Right lobe of liver (tissue), 6 donors: ENCODE measurements around the gene PDLIM7. TPM values are rescaled to one million over a fixed set of nuclear protein-coding genes. Genes with fewer than 3 reads are reported as not detected.

Source experiments
- ATAC-seq, 4 donors: fragments of 200-7000 bp; cut with Tn5 transposase; one replicate each; pipeline ENCODE4 v1.9.1; 2020; ENCODE audit warnings: mild to moderate bottlenecking in 4 of 4, moderate library complexity in 4 of 4
- DNase-seq, 3 donors: peaks; one replicate each; pipeline ENCODE4 v3.0.0-alpha.2; 2020
- H3K27ac ChIP-seq, 3 donors: fragments of 200-600 bp; one replicate each; pipeline ENCODE4 v1.8.0; 2022
- H3K27me3 ChIP-seq, 2 donors: fragments of 200-600 bp; one replicate each; pipeline ENCODE4 v1.8.0; 2022
- H3K36me3 ChIP-seq, 4 donors: fragments of 200-600 bp; sonication (generic) in 1 of 4; one replicate each; pipeline versions ENCODE4 v1.5.1 to v1.8.0; 2017 to 2022; ENCODE audit warnings: control low read depth in 1 of 4
- H3K4me1 ChIP-seq, 4 donors: fragments of 200-600 bp; sonication (generic) in 1 of 4; one replicate each; pipeline versions ENCODE4 v1.5.1 to v1.8.0; 2017 to 2022; ENCODE audit warnings: control low read depth in 1 of 4
- H3K4me3 ChIP-seq, 3 donors: fragments of 200-600 bp; one replicate each; pipeline ENCODE4 v1.8.0; 2022
- H3K9me3 ChIP-seq, 4 donors: fragments of 200-600 bp; sonication (generic) in 1 of 4; one replicate each; pipeline versions ENCODE4 v1.5.1 to v1.8.0; 2017 to 2022; ENCODE audit warnings: control low read depth in 1 of 4
- POLR2A ChIP-seq: fragments of 450-650 bp; IDR thresholded peaks from one replicate; pipeline ENCODE4 v1.6.1; 2017; ENCODE audit warnings: antibody characterized with exemption, mild to moderate bottlenecking
- WGBS: methylation state at CpG from one replicate; pipeline ENCODE4 v1.1.6; 2018; ENCODE audit warnings: low coverage, low lambda C conversion rate; ENCODE audit not compliant: insufficient coverage; ENCODE audit errors: missing lambda C conversion rate; 5-methylcytosine and 5-hydroxymethylcytosine counted together
- intact Hi-C, 2 donors: fragments of 100-400 bp; cut with DNase I; formaldehyde crosslinking; loops; one replicate each; pipeline versions ENCODE4 v1.11.2 to v1.14.1; 2022
- total RNA-seq, 6 experiments: library from RNA; depleted of rRNA in 2 of 6; stranded (reverse); fragments of >200 nt in 2 of 6; fragmentation: NEBNext Ultra II Directional in 3 of 6; extraction: Animal tissue kit (Norgen Biotek cat#: 25700) in 3 of 6; gene quantifications; one replicate each; pipeline versions ENCODE4 v1.1.0 to v1.2.4, GENCODE V29; 2016 to 2023
- TF ChIP-seq, protein P1 (sequence below), 4 donors: fragments of 200-600 bp in 3 of 4; fragments of 450-650 bp in 1 of 4; IDR thresholded peaks; one replicate each; pipeline versions ENCODE4 v1.5.1 to v1.8.0; 2016 to 2022; ENCODE audit warnings: antibody characterized with exemption in 4 of 4, mild to moderate bottlenecking in 2 of 4
- donor health status: DM: no; HTN: yes; CAD: no.
- donor health status: DM: no; HTN: no; CAD: no.
- donor health status: DM: no; HTN: no; CAD: no.
- donor health status: DM: no; HTN: yes; CAD: no.
- donor health status: DM: no; HTN: yes; CAD: no.

The PDLIM7 gene
- total RNA-seq, 6 experiments from 2014 or later, result 3.7 to 24.0 (median 13.6) TPM

DNA sequence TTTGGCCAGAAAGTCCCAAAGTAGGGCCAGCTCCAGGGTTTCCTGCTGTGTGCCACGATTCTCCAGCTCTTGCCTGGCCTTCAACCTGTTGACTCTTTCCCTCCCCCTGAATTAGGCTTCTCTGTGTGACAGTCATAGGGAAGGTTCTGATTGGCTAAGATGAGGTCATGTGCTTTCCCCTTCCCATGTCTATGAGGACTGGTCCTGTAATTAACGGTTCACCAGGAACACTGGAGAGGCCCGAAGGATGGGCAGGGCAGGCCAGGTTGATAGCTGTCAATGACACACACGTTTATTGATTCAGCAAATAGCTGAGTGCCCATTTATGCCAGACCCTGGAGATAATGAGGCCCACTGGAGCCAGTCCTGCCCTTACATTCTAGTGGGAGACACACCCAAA is 59.8 kb downstream of the PDLIM7 start:
- no peak for ATAC-seq
- H3K4me1 ChIP-seq, result no peaks in the 10 kb centered on the region
- H3K36me3 ChIP-seq, result peaks cover 0 to 39% (median 0%) of the 10 kb centered on the region in 4 donors
- WGBS, result 65% methylated on average over 4 of the region's 4 CpGs
- intact Hi-C loops, result loop anchor here in 1 of 2 donors (5.0 kb wide), 1 partner anchor 35 kb away; the partner anchor contains the start of gene PFN3
- H3K4me3 ChIP-seq, result no peak overlapping the region
- no peaks in the 10 kb centered on the region for H3K27me3 ChIP-seq
- DNase-seq, result no peak
- H3K9me3 ChIP-seq, result no peaks in the 10 kb centered on the region
- TF ChIP-seq, protein P1, sequence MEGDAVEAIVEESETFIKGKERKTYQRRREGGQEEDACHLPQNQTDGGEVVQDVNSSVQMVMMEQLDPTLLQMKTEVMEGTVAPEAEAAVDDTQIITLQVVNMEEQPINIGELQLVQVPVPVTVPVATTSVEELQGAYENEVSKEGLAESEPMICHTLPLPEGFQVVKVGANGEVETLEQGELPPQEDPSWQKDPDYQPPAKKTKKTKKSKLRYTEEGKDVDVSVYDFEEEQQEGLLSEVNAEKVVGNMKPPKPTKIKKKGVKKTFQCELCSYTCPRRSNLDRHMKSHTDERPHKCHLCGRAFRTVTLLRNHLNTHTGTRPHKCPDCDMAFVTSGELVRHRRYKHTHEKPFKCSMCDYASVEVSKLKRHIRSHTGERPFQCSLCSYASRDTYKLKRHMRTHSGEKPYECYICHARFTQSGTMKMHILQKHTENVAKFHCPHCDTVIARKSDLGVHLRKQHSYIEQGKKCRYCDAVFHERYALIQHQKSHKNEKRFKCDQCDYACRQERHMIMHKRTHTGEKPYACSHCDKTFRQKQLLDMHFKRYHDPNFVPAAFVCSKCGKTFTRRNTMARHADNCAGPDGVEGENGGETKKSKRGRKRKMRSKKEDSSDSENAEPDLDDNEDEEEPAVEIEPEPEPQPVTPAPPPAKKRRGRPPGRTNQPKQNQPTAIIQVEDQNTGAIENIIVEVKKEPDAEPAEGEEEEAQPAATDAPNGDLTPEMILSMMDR (IDR thresholded peaks at IDR 0.05), result no peak
- TF ChIP-seq POLR2A, result no peak
- H3K27ac ChIP-seq, result no peak overlapping the region

DNA sequence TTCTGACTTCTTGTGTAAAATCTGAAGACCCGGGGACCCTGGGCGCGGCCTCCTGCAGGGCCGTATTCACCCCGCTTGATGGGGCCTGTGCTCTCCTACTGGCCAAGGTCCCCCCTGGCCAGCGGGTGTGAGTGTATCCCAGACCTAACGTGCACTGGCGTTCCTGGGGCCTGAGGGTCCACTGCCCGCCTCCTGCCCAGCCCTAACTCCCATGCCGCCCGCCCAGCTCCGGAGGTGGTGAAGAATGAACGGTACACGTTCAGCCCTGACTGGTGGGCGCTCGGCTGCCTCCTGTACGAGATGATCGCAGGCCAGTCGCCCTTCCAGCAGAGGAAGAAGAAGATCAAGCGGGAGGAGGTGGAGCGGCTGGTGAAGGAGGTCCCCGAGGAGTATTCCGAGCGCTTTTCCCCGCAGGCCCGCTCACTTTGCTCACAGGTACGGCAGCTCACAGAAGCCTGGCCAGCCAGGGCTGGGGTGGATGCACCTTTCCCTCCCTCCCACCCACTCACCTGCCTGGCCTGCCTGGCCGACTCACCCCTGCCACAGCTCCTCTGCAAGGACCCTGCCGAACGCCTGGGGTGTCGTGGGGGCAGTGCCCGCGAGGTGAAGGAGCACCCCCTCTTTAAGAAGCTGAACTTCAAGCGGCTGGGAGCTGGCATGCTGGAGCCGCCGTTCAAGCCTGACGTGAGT is 61.4 kb downstream of the PDLIM7 start:
- no peaks in the 10 kb centered on the region for H3K27me3 ChIP-seq
- H3K27ac ChIP-seq, result no peak overlapping the region
- ATAC-seq (no peak), DNase-seq (no peak)
- no peaks in the 10 kb centered on the region for H3K4me1 ChIP-seq
- peaks cover 0 to 44% (median 0%) of the 10 kb centered on the region in 4 donors for H3K36me3 ChIP-seq
- H3K9me3 ChIP-seq, result no peaks in the 10 kb centered on the region
- intact Hi-C loops, result loop anchor here in 1 of 2 donors (5.0 kb wide), 1 partner anchor 34 kb away; the partner anchor contains the start of gene PFN3
- TF ChIP-seq POLR2A, result no peak
- TF ChIP-seq, protein P1 (IDR thresholded peaks at IDR 0.05), result no peak
- H3K4me3 ChIP-seq, result no peak overlapping the region
- WGBS, result 95% methylated on average over 18 of the region's 37 CpGs

DNA sequence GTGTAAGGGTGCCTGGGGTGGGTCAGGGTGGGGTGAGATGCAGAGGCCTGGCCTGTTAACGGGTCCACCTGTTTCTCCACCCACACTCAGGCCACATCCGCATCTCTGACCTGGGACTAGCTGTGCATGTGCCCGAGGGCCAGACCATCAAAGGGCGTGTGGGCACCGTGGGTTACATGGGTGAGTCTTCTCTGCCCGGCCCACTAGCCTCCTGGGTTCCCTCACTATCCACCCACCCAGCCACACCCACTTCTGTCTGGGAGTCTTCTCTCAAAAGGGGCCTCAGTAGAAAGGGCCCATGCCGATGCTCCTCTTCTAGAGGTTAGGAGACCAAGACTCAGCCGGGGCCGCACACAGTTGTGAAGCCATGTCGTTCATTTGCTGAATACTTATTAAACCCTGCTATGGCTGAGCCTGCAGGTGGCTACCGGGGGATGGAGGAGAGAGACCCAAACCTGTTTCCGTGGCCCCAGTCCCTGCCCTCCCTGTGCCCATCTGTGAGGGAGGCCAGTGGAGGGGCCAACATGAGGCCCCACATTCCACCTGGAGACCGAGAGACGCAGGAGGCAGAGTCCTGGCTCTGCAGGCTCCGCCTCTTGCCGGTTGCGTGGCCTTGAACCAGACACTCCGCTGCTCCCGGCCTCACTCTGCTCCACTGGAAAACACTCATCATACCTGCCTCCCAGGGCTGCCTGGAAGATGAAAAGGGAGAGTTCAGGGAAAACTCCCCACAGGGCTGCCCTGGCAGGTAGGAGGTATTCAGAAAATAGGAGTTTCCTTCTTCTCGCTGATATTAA is 62.3 kb downstream of the PDLIM7 start:
- ATAC-seq (no peak), DNase-seq (no peak)
- Histone ChIP-seq H3K9me3 (no peaks in the 10 kb centered on the region), H3K27me3 (no peaks in the 10 kb centered on the region), H3K27ac (no peak overlapping the region), H3K4me1 (peaks cover 0 to 3% (median 0%) of the 10 kb centered on the region in 4 donors), H3K4me3 (no peak overlapping the region), H3K36me3 (peaks cover 0 to 44% (median 0%) of the 10 kb centered on the region in 4 donors)
- whole genome bisulfite sequencing, result 100% methylated on average over 5 of the region's 20 CpGs
- TF ChIP-seq, protein P1 (IDR thresholded peaks at IDR 0.05), result no peak
- TF ChIP-seq POLR2A, result no peak
- intact Hi-C loops, result loop anchor here in 1 of 2 donors (5.0 kb wide), 1 partner anchor 33 kb away; the partner anchor contains the start of gene PFN3

DNA sequence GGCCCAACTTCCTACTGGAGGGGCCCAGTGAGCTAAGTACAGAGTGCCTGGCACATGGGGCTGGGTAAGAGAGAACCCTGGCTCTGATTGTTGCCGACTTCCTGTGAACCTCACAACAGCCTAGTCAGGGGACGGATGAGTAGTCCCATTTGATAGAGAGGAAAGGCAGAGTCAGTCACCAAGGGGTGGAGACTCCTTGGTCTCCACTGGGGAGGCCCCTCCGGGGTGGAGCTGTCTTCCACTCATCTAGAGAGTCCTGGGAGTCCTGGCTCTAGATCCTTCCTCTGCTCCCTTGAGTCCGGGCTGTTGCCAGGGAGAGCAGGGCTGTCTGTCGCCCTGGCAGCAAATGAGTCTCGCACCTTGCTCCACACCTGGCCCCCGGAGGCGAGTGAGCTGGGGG is 63.0 kb downstream of the PDLIM7 start:
- intact Hi-C loops, result no loop called here
- ATAC-seq, result no peak
- DNase-seq, result no peak
- Histone ChIP-seq H3K4me3 (no peak overlapping the region), H3K27me3 (no peaks in the 10 kb centered on the region), H3K4me1 (peaks cover 0 to 3% (median 0%) of the 10 kb centered on the region in 4 donors), H3K36me3 (peaks cover 0 to 44% (median 0%) of the 10 kb centered on the region in 4 donors), H3K27ac (no peak overlapping the region), H3K9me3 (no peaks in the 10 kb centered on the region)
- no CpG with 5 or more reads among the region's 8 CpGs for WGBS
- TF ChIP-seq POLR2A, result no peak
- TF ChIP-seq, protein P1 (IDR thresholded peaks at IDR 0.05), result no peak
